Heart left ventricle (tissue), 16 donors: ENCODE data around the gene ACIN1. TPM values are rescaled to one million over a fixed set of nuclear protein-coding genes. Genes with fewer than 3 reads are reported as not detected.

Experiments used
- ATAC-seq, 4 donors: fragments of 200-7000 bp; cut with Tn5 transposase; one replicate each; pipeline ENCODE4 v1.9.1; 2020 to 2022; ENCODE audit warnings: moderate library complexity in 4 of 4, mild to moderate bottlenecking in 3 of 4, moderate number of reproducible peaks in 1 of 4
- DNase-seq, 5 donors: peaks; one replicate each; pipeline ENCODE4 v3.0.0-alpha.2; 2020
- H3K27ac ChIP-seq, 12 donors: fragments of 200-600 bp; sonication (generic) in 4 of 12; one replicate each; pipeline versions ENCODE4 v1.5.0 to v1.8.0; 2016 to 2022; ENCODE audit warnings: mild to moderate bottlenecking in 2 of 12
- H3K27me3 ChIP-seq, 9 donors: fragments of 200-600 bp; sonication (generic) in 2 of 9; one replicate each; pipeline versions ENCODE4 v1.5.1 to v1.8.0; 2016 to 2022; ENCODE audit warnings: mild to moderate bottlenecking in 3 of 9
- H3K36me3 ChIP-seq, 9 donors: fragments of 200-600 bp; sonication (generic) in 2 of 9; one replicate each; pipeline versions ENCODE4 v1.5.0 to v1.8.0; 2018 to 2022; ENCODE audit warnings: mild to moderate bottlenecking in 2 of 9
- H3K4me1 ChIP-seq, 12 donors: fragments of 200-600 bp; sonication (generic) in 4 of 12; one replicate each; pipeline versions ENCODE4 v1.5.0 to v1.8.0; 2016 to 2022; ENCODE audit warnings: mild to moderate bottlenecking in 3 of 12
- H3K4me3 ChIP-seq, 12 donors: fragments of 200-600 bp; sonication (generic) in 4 of 12; one replicate each; pipeline versions ENCODE4 v1.5.0 to v1.8.0; 2017 to 2022; ENCODE audit warnings: mild to moderate bottlenecking in 9 of 12, moderate library complexity in 4 of 12
- H3K9me3 ChIP-seq, 12 donors: fragments of 200-600 bp; sonication (generic) in 4 of 12; one replicate each; pipeline versions ENCODE4 v1.5.0 to v1.8.0; 2016 to 2022; ENCODE audit warnings: mild to moderate bottlenecking in 1 of 12
- CTCF ChIP-seq, 12 donors: fragments of 200-600 bp; sonication (generic) in 4 of 12; IDR thresholded peaks; one replicate each; pipeline versions ENCODE4 v1.5.0 to v1.8.0; 2018 to 2022; ENCODE audit warnings: antibody characterized with exemption in 12 of 12, mild to moderate bottlenecking in 5 of 12
- POLR2A ChIP-seq, 2 donors: fragments of 450-650 bp; IDR thresholded peaks; one replicate each; pipeline ENCODE4 v1.6.1; 2017; ENCODE audit warnings: antibody characterized with exemption in 2 of 2, mild to moderate bottlenecking in 2 of 2, moderate library complexity in 2 of 2
- WGBS, 4 donors: extraction: QIAGEN DNeasy Blood & Tissue Kit in 2 of 4; methylation state at CpG; one replicate each; pipeline versions ENCODE4 v1.1.5 to v1.1.7; 2013 to 2018; 5-methylcytosine and 5-hydroxymethylcytosine counted together
- intact Hi-C, 10 donors: fragments of 100-400 bp; cut with DNase I; formaldehyde crosslinking; loops; one replicate each; pipeline versions ENCODE4 v1.11.1 to v1.14.2; 2022
- polyA plus RNA-seq, 2 donors: library from polyadenylated mRNA; stranded (reverse); fragments of 200-250 nt; gene quantifications; one replicate each; pipeline ENCODE4 v1.2.3, GENCODE V29; 2013
- total RNA-seq, 9 donors: library from RNA; depleted of rRNA in 2 of 9; stranded (reverse); fragments of >200 nt in 2 of 9; fragmentation: NEBNext Ultra II Directional in 3 of 9; extraction: Animal tissue kit (Norgen Biotek cat#: 25700) in 3 of 9; gene quantifications; one replicate each; pipeline versions ENCODE4 v1.1.0 to v1.2.4, GENCODE V29; 2016 to 2023
- donor health status: ischemic (EF 13 %, LVEDD 7.1; RV severe dilation, severe dysfunction).
- donor health status: healthy with polysubstance abuse.
- donor health status: DM: no; HTN: yes; CAD: no.
- donor health status: DM: no; HTN: no; CAD: no.
- donor health status: ischemic (EF 25% LVEDD 6.9; RV normal size, moderate dysfunction).
- donor health status: ischemic (EF 25% LVEDD 5.7; RV mildly dilated, moderate dysfunction).
- donor health status: healthy.
- donor health status: DM: yes; HTN: yes; CAD: no.
- donor health status: ischemic (EF 35%, LVEDD 5.7; RV mildly dilated, moderate dysfunction).
- donor health status: nonischemic (EF 11% LVEDD 7.7; RV severe dilation, severe dysfunction).
- donor health status: DM: yes; HTN: yes; CAD: no.
- donor health status: PGD.
- donor health status: ischemic (EF 29% LVEDD 5.4; RV normal size, mild dysfunction).
- donor health status: nonischemic (EF 23%, LVEDD 6.1; RV moderate dilation, normal function).

The ACIN1 gene
- total and polyA plus RNA-seq, 11 donors = 42.0 to 91.2 (median 65.6) TPM

- H3K27me3 ChIP-seq = no peaks in the 10 kb centered on the region
- intact Hi-C loops = no loop called here
- H3K27ac ChIP-seq = no peak overlapping the region
- no peak overlapping the region for H3K4me3 ChIP-seq
- 75 to 89% (median 75%) methylated on average over 7 of the region's 7 CpGs for WGBS, 4 donors
- H3K4me1 ChIP-seq = peaks cover 0 to 23% (median 4%) of the 10 kb centered on the region in 12 donors
- peaks cover 0 to 56% (median 48%) of the 10 kb centered on the region in 9 donors for H3K36me3 ChIP-seq
- DNase-seq (no peak), ATAC-seq (no peak)
- H3K9me3 ChIP-seq = no peaks in the 10 kb centered on the region
- TF ChIP-seq CTCF (IDR thresholded peaks at IDR 0.05) (no peak), POLR2A (IDR thresholded peaks at IDR 0.05) (no peak)
Measured at GRCh38 chr14:23024612-23025075, 70.3 kb downstream of the ACIN1 start.

GRCh38 chr14:23023795-23024152 is 71.2 kb downstream of the ACIN1 start:
- intact Hi-C loops = no loop called here
- DNase-seq (no peak), ATAC-seq (no peak)
- 89 to 96% (median 95%) methylated on average over 2 of the region's 2 CpGs for WGBS, 4 donors
- TF ChIP-seq CTCF (IDR thresholded peaks at IDR 0.05) (no peak), POLR2A (IDR thresholded peaks at IDR 0.05) (no peak)
- Histone ChIP-seq H3K9me3 (no peaks in the 10 kb centered on the region), H3K4me1 (peaks cover 0 to 17% (median 3%) of the 10 kb centered on the region in 12 donors), H3K36me3 (peaks cover 0 to 48% (median 40%) of the 10 kb centered on the region in 9 donors), H3K27me3 (no peaks in the 10 kb centered on the region), H3K4me3 (no peak overlapping the region), H3K27ac (no peak overlapping the region)

- Histone ChIP-seq H3K4me1 (peaks cover 0 to 13% (median 0%) of the 10 kb centered on the region in 12 donors), H3K27me3 (no peaks in the 10 kb centered on the region), H3K4me3 (no peak overlapping the region), H3K36me3 (peaks cover 0 to 42% (median 34%) of the 10 kb centered on the region in 9 donors), H3K27ac (no peak overlapping the region), H3K9me3 (no peaks in the 10 kb centered on the region)
- DNase-seq (no peak), ATAC-seq (no peak)
- no peak for TF ChIP-seq CTCF (IDR thresholded peaks at IDR 0.05)
- TF ChIP-seq POLR2A (IDR thresholded peaks at IDR 0.05) = no peak
- 80 to 82% (median 81%) methylated on average over 8 of the region's 8 CpGs for WGBS, 4 donors
- intact Hi-C loops = no loop called here
Measured at GRCh38 chr14:23023022-23023794, 71.7 kb downstream of the ACIN1 start.

- DNase-seq (no peak), ATAC-seq (no peak)
- 61 to 77% (median 74%) methylated on average over 7 of the region's 7 CpGs for WGBS, 4 donors
- H3K27me3 ChIP-seq = no peaks in the 10 kb centered on the region
- H3K4me3 ChIP-seq = no peak overlapping the region
- TF ChIP-seq CTCF (IDR thresholded peaks at IDR 0.05) = no peak
- TF ChIP-seq POLR2A (IDR thresholded peaks at IDR 0.05) = no peak
- peaks cover 0 to 13% (median 0%) of the 10 kb centered on the region in 12 donors for H3K4me1 ChIP-seq
- H3K9me3 ChIP-seq = no peaks in the 10 kb centered on the region
- intact Hi-C loops = no loop called here
- H3K36me3 ChIP-seq = peaks cover 0 to 30% (median 23%) of the 10 kb centered on the region in 9 donors
- no peak overlapping the region for H3K27ac ChIP-seq
Measured at GRCh38 chr14:23021889-23022442, 73.0 kb downstream of the ACIN1 start.
